Measurements from ENCODE around the gene CEP83.

Gene CEP83

GRCh38 chr12:94308612-94309011 is 151.1 kb downstream of the CEP83 start:
- DNase-seq (ENCODE audit: extremely low read depth in 1 of 2, low read depth in 1 of 2) = no peak

GRCh38 chr12:94305130-94305957 is 154.3 kb downstream of the CEP83 start:
- no peak for DNase-seq (ENCODE audit: extremely low read depth in 1 of 2, low read depth in 1 of 2)

GRCh38 chr12:94304566-94305061 is 155.1 kb downstream of the CEP83 start:
- DNase-seq (ENCODE audit: extremely low read depth in 1 of 2, low read depth in 1 of 2) = no peak

- no peak for DNase-seq (ENCODE audit: extremely low read depth in 1 of 2, low read depth in 1 of 2)
Measured at GRCh38 chr12:94304012-94304411, 155.7 kb downstream of the CEP83 start.

GRCh38 chr12:94299846-94300245 is 159.8 kb downstream of the CEP83 start:
- no peak for DNase-seq (ENCODE audit: extremely low read depth in 1 of 2, low read depth in 1 of 2)

GRCh38 chr12:94297876-94298505 is 161.7 kb downstream of the CEP83 start:
- no peak for DNase-seq (ENCODE audit: extremely low read depth in 1 of 2, low read depth in 1 of 2)

- no peak for DNase-seq (ENCODE audit: extremely low read depth in 1 of 2, low read depth in 1 of 2)
Measured at GRCh38 chr12:94297096-94297699, 162.5 kb downstream of the CEP83 start.

- no peak for DNase-seq (ENCODE audit: extremely low read depth in 1 of 2, low read depth in 1 of 2)
Measured at GRCh38 chr12:94290353-94290752, 169.3 kb downstream of the CEP83 start.

- no peak for DNase-seq (ENCODE audit: extremely low read depth in 1 of 2, low read depth in 1 of 2)
Measured at GRCh38 chr12:94289461-94290312, 170.0 kb downstream of the CEP83 start.

- DNase-seq (ENCODE audit: extremely low read depth in 1 of 2, low read depth in 1 of 2) = no peak
Measured at GRCh38 chr12:94287245-94287628, 172.4 kb downstream of the CEP83 start.

GRCh38 chr12:94286583-94287244 is 173.0 kb downstream of the CEP83 start:
- DNase-seq (ENCODE audit: extremely low read depth in 1 of 2, low read depth in 1 of 2) = no peak

GRCh38 chr12:94285943-94286582 is 173.6 kb downstream of the CEP83 start:
- no peak for DNase-seq (ENCODE audit: extremely low read depth in 1 of 2, low read depth in 1 of 2)

GRCh38 chr12:94284859-94285258 is 174.8 kb downstream of the CEP83 start:
- DNase-seq (ENCODE audit: extremely low read depth in 1 of 2, low read depth in 1 of 2) = no peak

GRCh38 chr12:94284046-94284445 is 175.6 kb downstream of the CEP83 start:
- DNase-seq (ENCODE audit: extremely low read depth in 1 of 2, low read depth in 1 of 2) = no peak

GRCh38 chr12:94282675-94283074 is 177.0 kb downstream of the CEP83 start:
- DNase-seq (ENCODE audit: extremely low read depth in 1 of 2, low read depth in 1 of 2) = no peak

GRCh38 chr12:94280063-94280462 is 179.6 kb downstream of the CEP83 start:
- no peak for DNase-seq (ENCODE audit: extremely low read depth in 1 of 2, low read depth in 1 of 2)

GRCh38 chr12:94277426-94278000 is 182.2 kb downstream of the CEP83 start:
- DNase-seq (ENCODE audit: extremely low read depth in 1 of 2, low read depth in 1 of 2) = no peak

GRCh38 chr12:94276725-94277124 is 182.9 kb downstream of the CEP83 start:
- no peak for DNase-seq (ENCODE audit: extremely low read depth in 1 of 2, low read depth in 1 of 2)

GRCh38 chr12:94273272-94273671 is 186.4 kb downstream of the CEP83 start:
- no peak for DNase-seq (ENCODE audit: extremely low read depth in 1 of 2, low read depth in 1 of 2)

- DNase-seq (ENCODE audit: extremely low read depth in 1 of 2, low read depth in 1 of 2) = no peak
Measured at GRCh38 chr12:94272280-94272679, 187.4 kb downstream of the CEP83 start.
